Bronchial epithelial cell (primary cell): Measurements from ENCODE around the gene HTR6. TPM values are rescaled to one million over a fixed set of nuclear protein-coding genes. Genes with fewer than 3 reads are reported as not detected.

ENCODE experiments used
- DNase-seq: peaks from one replicate; pipeline ENCODE4 v3.0.0-alpha.2; 2010; ENCODE audit warnings: low read depth
- FAIRE-seq: peaks from 2 replicates; lab custom pipeline; 2011; peaks lifted over from hg19 to GRCh38; lab: Jason Lieb, UNC
- H3K27me3 ChIP-seq: 2 replicates; pipeline ENCODE4 v1.5.1; 2011; ENCODE audit warnings: low read length; ENCODE audit not compliant: control insufficient read depth, insufficient read depth
- H3K36me3 ChIP-seq: 2 replicates; pipeline ENCODE4 v1.5.1; 2011; ENCODE audit warnings: low read length; ENCODE audit not compliant: control insufficient read depth, insufficient read depth
- H3K4me3 ChIP-seq: 2 replicates; pipeline ENCODE4 v1.5.1; 2011; ENCODE audit warnings: mild to moderate bottlenecking, low read depth, low read length, control low read depth
- CTCF ChIP-seq: IDR thresholded peaks from 2 replicates; pipeline ENCODE4 v1.5.1; 2011; ENCODE audit warnings: mild to moderate bottlenecking, moderate library complexity, low read length, control low read depth, inconsistent platforms; ENCODE audit not compliant: insufficient read depth, severe bottlenecking
- total RNA-seq: library from RNA; depleted of rRNA; stranded (reverse); fragments of >200 nt; gene quantifications from 2 replicates; pipeline ENCODE4 v1.2.1, GENCODE V29; 2014

HTR6 gene
- total RNA-seq, 1 donor from 2014 or later: not detected

- Histone ChIP-seq H3K4me3 (no peak overlapping the region), H3K36me3 (peaks cover 7% of the 10 kb centered on the region), H3K27me3 (no peaks in the 10 kb centered on the region)
- FAIRE-seq: no peak
- no peak for DNase-seq
- no peak for TF ChIP-seq CTCF
Observed at GRCh38 chr1:19650416-19651140, 14.1 kb upstream of the HTR6 start.

- no peak for FAIRE-seq
- DNase-seq: no peak
- Histone ChIP-seq H3K4me3 (no peak overlapping the region), H3K27me3 (no peaks in the 10 kb centered on the region), H3K36me3 (peaks cover 9% of the 10 kb centered on the region)
- TF ChIP-seq CTCF: peak; percentile 75
Observed at GRCh38 chr1:19651141-19651737, 13.4 kb upstream of the HTR6 start.

GRCh38 chr1:19654386-19654785, 10.3 kb upstream of the HTR6 start:
- no peak for FAIRE-seq
- H3K4me3 ChIP-seq: no peak overlapping the region
- H3K36me3 ChIP-seq: peaks cover 12% of the 10 kb centered on the region
- DNase-seq: peak; percentile 64
- no peak for TF ChIP-seq CTCF
- no peaks in the 10 kb centered on the region for H3K27me3 ChIP-seq

GRCh38 chr1:19654886-19655717, 9.6 kb upstream of the HTR6 start:
- TF ChIP-seq CTCF: no peak
- Histone ChIP-seq H3K4me3 (no peak overlapping the region), H3K27me3 (no peaks in the 10 kb centered on the region), H3K36me3 (peaks cover 12% of the 10 kb centered on the region)
- DNase-seq (no peak), FAIRE-seq (no peak)

- TF ChIP-seq CTCF: no peak
- Histone ChIP-seq H3K4me3 (no peak overlapping the region), H3K36me3 (peaks cover 12% of the 10 kb centered on the region), H3K27me3 (no peaks in the 10 kb centered on the region)
- FAIRE-seq (no peak), DNase-seq (no peak)
Observed at GRCh38 chr1:19655718-19656080, 9.0 kb upstream of the HTR6 start.
